ENCODE results near the gene HSPB7. TPM values are rescaled to one million over a fixed set of nuclear protein-coding genes. Genes with fewer than 3 reads are reported as not detected.

The HSPB7 gene
- total and polyA plus RNA-seq, 2 donors (not counting 3 experiments of a cell fraction or from before 2014, with no cell fraction given), result not detected

DNA sequence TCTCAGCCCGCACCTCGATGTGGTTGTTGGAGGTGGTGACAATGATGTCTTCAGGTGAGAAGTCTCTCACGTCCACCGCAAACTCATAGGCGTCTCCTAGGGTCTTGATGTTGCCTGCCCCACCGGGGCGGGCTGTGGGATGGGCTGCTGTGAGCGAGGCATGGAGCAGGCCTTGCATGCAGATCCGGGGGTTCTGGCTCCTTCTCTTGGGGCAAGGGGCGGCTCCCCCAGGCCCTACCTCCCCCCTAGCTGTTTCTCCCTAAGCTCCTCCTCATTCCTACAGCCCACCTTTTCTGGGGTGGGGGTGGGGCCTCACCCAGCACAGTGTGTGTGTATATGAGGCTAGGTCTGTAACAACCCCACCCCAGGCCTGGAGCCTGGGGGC is 775 bp downstream of the HSPB7 start:
- H3K4me2 ChIP-seq (ENCODE audit: insufficient read depth, low read length), result no peak overlapping the region
- no peak overlapping the region for H3K9ac ChIP-seq (replicated peaks; ENCODE audit: extremely low read depth, insufficient read depth, low read length)
- no peaks in the 10 kb centered on the region for H3K79me2 ChIP-seq (ENCODE audit: control insufficient read depth, insufficient read depth, low read length)
- no peaks in the 10 kb centered on the region for H3K9me1 ChIP-seq (replicated peaks; ENCODE audit: control insufficient read depth, extremely low read depth, insufficient read depth, low read length)
- dilution Hi-C loops (cut with MboI; ENCODE audit: extremely low pct_ligation_motif_present, low sequenced_read_pairs), result no loop called here
- ChIA-PET POLR2A (no interaction called here), CTCF (no interaction called here)
- no peaks in the 10 kb centered on the region for H4K20me1 ChIP-seq (replicated peaks; ENCODE audit: control insufficient read depth, extremely low read depth, insufficient read depth, low read length)
- H3K9me3 ChIP-seq (replicated peaks; ENCODE audit: control insufficient read depth, insufficient read depth, low read length), result no peaks in the 10 kb centered on the region
- no peak overlapping the region for H2AFZ ChIP-seq (ENCODE audit: low read depth, low read length)
- H3K4me3 ChIP-seq (replicated peaks in 1 of 3; ENCODE audit: insufficient read depth in 1 of 3, low read depth in 1 of 3, low read length in 3 of 3), result no peak overlapping the region
- H3K27me3 ChIP-seq (ENCODE audit: control insufficient read depth in 2 of 2, insufficient read depth in 2 of 2, low read length in 2 of 2), result no peaks in the 10 kb centered on the region
- BruUV-seq (replicated peaks), result no TSS peak
- intact Hi-C loops (cut with micrococcal nuclease), result no loop called here
- no peak overlapping the region for H3K27ac ChIP-seq (ENCODE audit: insufficient read depth, low read depth, low read length)
- peaks cover 4% of the 10 kb centered on the region for H3K4me1 ChIP-seq (ENCODE audit: control insufficient read depth, extremely low read depth, insufficient read depth, low read length)
- no peaks in the 10 kb centered on the region for H3K36me3 ChIP-seq (ENCODE audit: control insufficient read depth in 2 of 2, extremely low read depth in 1 of 2, insufficient read depth in 2 of 2, low read length in 2 of 2)
- DNase-seq (ENCODE audit: low read depth, low spot score), result no peak
- no peak for FAIRE-seq
- TF ChIP-seq EZH2 (IDR thresholded peaks at IDR 0.05; ENCODE audit: borderline replicate concordance, low read depth, low read length, severe bottlenecking), result no peak
- TF ChIP-seq POLR2A (IDR thresholded peaks at IDR 0.05; ENCODE audit: low read depth, low read length), result no peak
- TF ChIP-seq MYC (IDR thresholded peaks at IDR 0.05; ENCODE audit: low read depth, low read length), result no peak
- TF ChIP-seq MAX (IDR thresholded peaks at IDR 0.05; ENCODE audit: insufficient read depth, insufficient read length), result no peak
- TF ChIP-seq FOS (IDR thresholded peaks at IDR 0.05; ENCODE audit: borderline replicate concordance, insufficient read depth, low read length), result no peak
- no peak for TF ChIP-seq POLR2AphosphoS5 (IDR thresholded peaks at IDR 0.05; ENCODE audit: insufficient read depth, low read depth, low read length)
- TF ChIP-seq JUN (IDR thresholded peaks at IDR 0.05; ENCODE audit: borderline replicate concordance, insufficient read depth, insufficient read length, low read depth), result no peak
- TF ChIP-seq, protein P1, sequence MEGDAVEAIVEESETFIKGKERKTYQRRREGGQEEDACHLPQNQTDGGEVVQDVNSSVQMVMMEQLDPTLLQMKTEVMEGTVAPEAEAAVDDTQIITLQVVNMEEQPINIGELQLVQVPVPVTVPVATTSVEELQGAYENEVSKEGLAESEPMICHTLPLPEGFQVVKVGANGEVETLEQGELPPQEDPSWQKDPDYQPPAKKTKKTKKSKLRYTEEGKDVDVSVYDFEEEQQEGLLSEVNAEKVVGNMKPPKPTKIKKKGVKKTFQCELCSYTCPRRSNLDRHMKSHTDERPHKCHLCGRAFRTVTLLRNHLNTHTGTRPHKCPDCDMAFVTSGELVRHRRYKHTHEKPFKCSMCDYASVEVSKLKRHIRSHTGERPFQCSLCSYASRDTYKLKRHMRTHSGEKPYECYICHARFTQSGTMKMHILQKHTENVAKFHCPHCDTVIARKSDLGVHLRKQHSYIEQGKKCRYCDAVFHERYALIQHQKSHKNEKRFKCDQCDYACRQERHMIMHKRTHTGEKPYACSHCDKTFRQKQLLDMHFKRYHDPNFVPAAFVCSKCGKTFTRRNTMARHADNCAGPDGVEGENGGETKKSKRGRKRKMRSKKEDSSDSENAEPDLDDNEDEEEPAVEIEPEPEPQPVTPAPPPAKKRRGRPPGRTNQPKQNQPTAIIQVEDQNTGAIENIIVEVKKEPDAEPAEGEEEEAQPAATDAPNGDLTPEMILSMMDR (IDR thresholded peaks at IDR 0.05; ENCODE audit: extremely low read depth in 1 of 2, insufficient read depth in 1 of 2, low read depth in 1 of 2, low read length in 2 of 2), result no peak
- no peak for TF ChIP-seq GATA2 (IDR thresholded peaks at IDR 0.05; ENCODE audit: insufficient read depth, insufficient read length, low read depth, low read length)

Data from endothelial cell of umbilical vein (primary cell).